Psoas muscle (tissue), 8 donors: Measurements from ENCODE around the gene COL19A1. TPM values are rescaled to one million over a fixed set of nuclear protein-coding genes. Genes with fewer than 3 reads are reported as not detected.
"Not testable (repeated sequence)": the region's sequence is repeated elsewhere in the genome, so short reads cannot be mapped to it uniquely, and the experiment has no call there.

Experiments used
- ATAC-seq, 4 donors: fragments of 200-7000 bp; cut with Tn5 transposase; one replicate each; pipeline ENCODE4 v1.9.1; 2020; ENCODE audit warnings: moderate library complexity in 3 of 4, mild to moderate bottlenecking in 2 of 4
- DNase-seq, 2 donors: peaks; one replicate each; pipeline ENCODE4 v3.0.0-alpha.2; 2020
- H3K27ac ChIP-seq: fragments of 200-600 bp; one replicate; pipeline ENCODE4 v1.8.0; 2022
- H3K27me3 ChIP-seq, 3 donors: fragments of 200-600 bp in 1 of 3; one replicate each; pipeline versions ENCODE4 v1.6.1 to v1.8.0; 2013 to 2022; ENCODE audit warnings: low read length in 2 of 3, mild to moderate bottlenecking in 2 of 3, moderate library complexity in 1 of 3; ENCODE audit not compliant: insufficient read depth in 3 of 3
- H3K36me3 ChIP-seq, 2 donors: fragments of 200-600 bp in 1 of 2; one replicate each; pipeline versions ENCODE4 v1.6.1 to v1.8.0; 2013 to 2022; ENCODE audit warnings: low read depth in 1 of 2, mild to moderate bottlenecking in 1 of 2, moderate library complexity in 1 of 2; ENCODE audit not compliant: insufficient read depth in 1 of 2
- H3K4me1 ChIP-seq: fragments of 200-600 bp; one replicate; pipeline ENCODE4 v1.8.0; 2022
- H3K4me3 ChIP-seq: fragments of 200-600 bp; one replicate; pipeline ENCODE4 v1.8.0; 2022; ENCODE audit warnings: mild to moderate bottlenecking
- H3K9me3 ChIP-seq: fragments of 200-600 bp; one replicate; pipeline ENCODE4 v1.8.0; 2022
- WGBS, 3 donors: extraction: QIAGEN DNeasy Blood & Tissue Kit; methylation state at CpG; one replicate each; pipeline versions ENCODE4 v1.1.6 to v1.1.7; 2013; 5-methylcytosine and 5-hydroxymethylcytosine counted together
- intact Hi-C, 2 donors: fragments of 100-400 bp; cut with DNase I; formaldehyde crosslinking; loops; one replicate each; pipeline versions ENCODE4 v1.11.0 to v1.14.2; 2022
- polyA plus RNA-seq, 3 donors: library from polyadenylated mRNA; stranded (reverse); fragments of 200-250 nt; gene quantifications; one replicate each; pipeline ENCODE4 v1.2.3, GENCODE V29; 2013
- total RNA-seq, 4 donors: library from RNA; stranded (reverse); fragmentation: NEBNext Ultra II Directional in 2 of 4; extraction: Animal tissue kit (Norgen Biotek cat#: 25700) in 2 of 4; gene quantifications; one replicate each; pipeline versions ENCODE4 v1.2.1 to v1.2.4, GENCODE V29; 2021 to 2023
- TF ChIP-seq, protein P1 (sequence below): fragments of 200-600 bp; IDR thresholded peaks from one replicate; pipeline ENCODE4 v1.8.0; 2022; ENCODE audit warnings: antibody characterized with exemption
- donor health status: healthy with polysubstance abuse.
- donor health status: DM: no; HTN: no; CAD: no; lungs with moderate emphysema.
- donor health status: Bipolar disorder and iron deficiency.
- donor health status: healthy.
- donor health status: DM: yes; HTN: yes; CAD: no.
- donor health status: DM: no; HTN: no; CAD: no.
- donor health status: DM: no; HTN: no; CAD: no.
- donor health status: DM: yes; HTN: yes; CAD: no.

COL19A1 gene
- total and polyA plus RNA-seq, 7 donors: 0.01 to 10.3 (median 0.33) TPM

DNA sequence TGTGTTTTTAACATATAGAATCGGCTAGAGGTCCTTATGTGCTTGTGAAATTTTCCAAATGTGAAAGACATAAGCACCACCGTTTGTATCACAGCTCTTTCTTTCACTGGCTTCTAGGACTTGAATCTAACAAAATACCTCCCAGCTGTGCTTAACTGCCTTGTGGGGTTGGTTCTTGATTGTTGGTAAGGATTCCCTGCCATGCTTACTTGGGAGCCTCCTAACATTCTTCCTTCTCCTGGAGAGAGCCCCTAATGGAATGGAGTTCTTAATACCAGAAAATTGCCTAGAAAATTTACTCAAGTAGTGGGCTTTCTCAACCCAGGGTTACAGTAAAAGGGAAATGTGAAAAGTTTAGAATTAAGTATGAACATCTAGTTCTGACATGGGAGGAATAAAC is 121.2 kb downstream of the COL19A1 start:
- peaks cover 4% of the 10 kb centered on the region for H3K9me3 ChIP-seq
- H3K4me1 ChIP-seq: no peaks in the 10 kb centered on the region
- TF ChIP-seq, protein P1, sequence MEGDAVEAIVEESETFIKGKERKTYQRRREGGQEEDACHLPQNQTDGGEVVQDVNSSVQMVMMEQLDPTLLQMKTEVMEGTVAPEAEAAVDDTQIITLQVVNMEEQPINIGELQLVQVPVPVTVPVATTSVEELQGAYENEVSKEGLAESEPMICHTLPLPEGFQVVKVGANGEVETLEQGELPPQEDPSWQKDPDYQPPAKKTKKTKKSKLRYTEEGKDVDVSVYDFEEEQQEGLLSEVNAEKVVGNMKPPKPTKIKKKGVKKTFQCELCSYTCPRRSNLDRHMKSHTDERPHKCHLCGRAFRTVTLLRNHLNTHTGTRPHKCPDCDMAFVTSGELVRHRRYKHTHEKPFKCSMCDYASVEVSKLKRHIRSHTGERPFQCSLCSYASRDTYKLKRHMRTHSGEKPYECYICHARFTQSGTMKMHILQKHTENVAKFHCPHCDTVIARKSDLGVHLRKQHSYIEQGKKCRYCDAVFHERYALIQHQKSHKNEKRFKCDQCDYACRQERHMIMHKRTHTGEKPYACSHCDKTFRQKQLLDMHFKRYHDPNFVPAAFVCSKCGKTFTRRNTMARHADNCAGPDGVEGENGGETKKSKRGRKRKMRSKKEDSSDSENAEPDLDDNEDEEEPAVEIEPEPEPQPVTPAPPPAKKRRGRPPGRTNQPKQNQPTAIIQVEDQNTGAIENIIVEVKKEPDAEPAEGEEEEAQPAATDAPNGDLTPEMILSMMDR: no peak
- no peak overlapping the region for H3K4me3 ChIP-seq
- H3K36me3 ChIP-seq: no peaks in the 10 kb centered on the region
- WGBS, 3 donors: 49 to 62% (median 57%) methylated on average over 2 of the region's 2 CpGs
- H3K27me3 ChIP-seq: no peaks in the 10 kb centered on the region
- ATAC-seq (no peak), DNase-seq (no peak)
- H3K27ac ChIP-seq: no peak overlapping the region
- intact Hi-C loops: no loop called here

DNA sequence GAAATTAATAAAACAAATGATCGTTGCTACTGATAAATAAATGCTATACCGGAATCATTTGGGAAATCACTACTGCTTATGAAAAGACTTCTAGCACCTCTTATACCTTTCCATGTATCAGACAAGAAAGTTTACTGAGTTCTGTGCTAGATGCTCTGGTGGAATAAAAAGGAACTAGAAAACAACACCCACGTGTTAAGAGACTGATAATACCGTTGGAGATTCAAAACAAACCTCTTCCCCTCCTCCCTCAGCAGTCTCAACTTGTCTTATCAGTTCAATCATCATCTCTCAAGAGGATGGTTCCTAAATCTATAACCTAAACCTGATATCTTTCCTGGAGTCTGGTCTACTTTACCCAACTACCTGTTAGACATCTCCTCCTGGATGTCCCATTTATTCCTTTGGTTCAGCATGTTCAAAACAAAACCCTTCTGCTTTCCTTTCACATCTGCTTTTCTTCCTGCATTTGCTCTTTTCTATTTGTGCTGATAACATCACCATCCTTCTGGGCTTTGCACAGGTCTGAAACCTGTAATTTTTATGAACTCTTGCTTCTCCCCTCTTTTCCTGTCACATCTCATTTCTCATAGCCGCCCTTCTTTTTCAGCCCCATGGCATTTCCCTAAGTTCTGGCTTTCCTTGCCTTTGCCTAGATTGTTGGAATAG is 122.2 kb downstream of the COL19A1 start:
- Histone ChIP-seq H3K9me3 (peaks cover 4% of the 10 kb centered on the region), H3K4me3 (no peak overlapping the region), H3K36me3 (no peaks in the 10 kb centered on the region), H3K27ac (no peak overlapping the region), H3K27me3 (no peaks in the 10 kb centered on the region), H3K4me1 (no peaks in the 10 kb centered on the region)
- no peak for ATAC-seq
- no peak for DNase-seq
- TF ChIP-seq, protein P1: no peak
- intact Hi-C loops: no loop called here
- 73 to 84% (median 79%) methylated on average over 5 of the region's 5 CpGs for WGBS, 3 donors

DNA sequence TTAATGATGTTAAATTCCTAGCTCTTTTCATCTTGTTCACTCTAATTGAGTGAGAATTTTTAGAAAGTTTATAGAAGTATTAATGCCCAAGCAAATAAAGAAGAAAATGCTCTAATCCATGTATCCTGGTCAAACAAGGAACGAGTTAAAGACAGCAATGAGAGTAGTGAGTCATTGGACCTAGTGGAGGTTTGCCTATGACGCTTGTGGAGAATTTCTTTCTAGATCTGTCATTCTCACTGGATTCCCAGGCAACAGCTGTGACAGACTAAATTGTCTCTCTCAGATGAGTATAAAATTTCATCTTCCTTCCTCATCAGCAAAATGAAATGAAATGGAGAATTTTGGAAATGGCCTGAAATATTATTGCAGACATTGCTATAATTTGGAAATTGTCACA is 127.9 kb downstream of the COL19A1 start:
- DNase-seq (no peak), ATAC-seq (peak in 2 of 4 donors; percentile 65 to 71)
- TF ChIP-seq, protein P1: no peak
- 25 to 51% (median 32%) methylated on average over 2 of the region's 2 CpGs for WGBS, 3 donors
- Histone ChIP-seq H3K27me3 (no peaks in the 10 kb centered on the region), H3K4me1 (no peaks in the 10 kb centered on the region), H3K4me3 (no peak overlapping the region), H3K27ac (no peak overlapping the region), H3K9me3 (peaks cover 4% of the 10 kb centered on the region), H3K36me3 (no peaks in the 10 kb centered on the region)
- intact Hi-C loops: no loop called here

DNA sequence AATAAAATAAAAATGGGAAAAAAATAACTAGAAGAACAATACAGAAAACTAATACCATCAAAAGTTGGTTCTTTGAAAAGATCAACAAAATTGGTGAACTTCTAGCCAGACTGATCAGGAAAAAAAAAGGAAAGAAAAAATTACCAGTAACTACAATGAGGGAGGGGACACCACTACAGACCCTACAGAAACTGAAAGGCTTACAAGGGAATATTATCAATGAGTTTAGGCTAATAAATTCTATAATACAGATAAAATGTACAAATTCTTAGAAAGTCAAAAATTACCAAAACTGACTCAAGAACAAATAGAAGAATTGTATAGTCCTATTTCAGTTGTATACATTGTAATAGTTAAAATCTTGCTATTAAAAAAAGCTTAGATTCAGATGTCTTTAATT is 141.8 kb downstream of the COL19A1 start:
- intact Hi-C loops: no loop called here
- no peak overlapping the region for H3K27ac ChIP-seq
- H3K4me1 ChIP-seq: no peaks in the 10 kb centered on the region
- no peaks in the 10 kb centered on the region for H3K36me3 ChIP-seq
- TF ChIP-seq, protein P1: no peak
- no peak for DNase-seq
- peaks cover 7% of the 10 kb centered on the region for H3K9me3 ChIP-seq
- no peaks in the 10 kb centered on the region for H3K27me3 ChIP-seq
- no peak overlapping the region for H3K4me3 ChIP-seq
- ATAC-seq: no peak

DNA sequence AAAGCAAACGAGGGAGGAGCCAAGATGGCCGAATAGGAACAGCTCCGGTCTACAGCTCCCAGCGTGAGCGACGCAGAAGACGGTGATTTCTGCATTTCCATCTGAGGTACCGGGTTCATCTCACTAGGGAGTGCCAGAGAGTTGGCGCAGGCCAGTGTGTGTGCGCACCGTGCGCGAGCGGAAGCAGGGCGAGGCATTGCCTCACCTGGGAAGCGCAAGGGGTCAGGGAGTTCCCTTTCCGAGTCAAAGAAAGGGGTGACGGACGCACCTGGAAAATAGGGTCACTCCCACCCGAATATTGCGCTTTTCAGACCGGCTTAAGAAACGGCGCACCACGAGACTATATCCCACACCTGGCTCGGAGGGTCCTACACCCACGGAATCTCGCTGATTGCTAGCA is 144.0 kb downstream of the COL19A1 start:
- H3K9me3 ChIP-seq, ATAC-seq, intact Hi-C loops, DNase-seq, H3K36me3 ChIP-seq, H3K4me3 ChIP-seq, H3K4me1 ChIP-seq, H3K27me3 ChIP-seq, H3K27ac ChIP-seq: not testable (repeated sequence)
- 93 to 94% (median 94%) methylated on average over 26 to 28 of the region's 28 CpGs for WGBS, 3 donors

DNA sequence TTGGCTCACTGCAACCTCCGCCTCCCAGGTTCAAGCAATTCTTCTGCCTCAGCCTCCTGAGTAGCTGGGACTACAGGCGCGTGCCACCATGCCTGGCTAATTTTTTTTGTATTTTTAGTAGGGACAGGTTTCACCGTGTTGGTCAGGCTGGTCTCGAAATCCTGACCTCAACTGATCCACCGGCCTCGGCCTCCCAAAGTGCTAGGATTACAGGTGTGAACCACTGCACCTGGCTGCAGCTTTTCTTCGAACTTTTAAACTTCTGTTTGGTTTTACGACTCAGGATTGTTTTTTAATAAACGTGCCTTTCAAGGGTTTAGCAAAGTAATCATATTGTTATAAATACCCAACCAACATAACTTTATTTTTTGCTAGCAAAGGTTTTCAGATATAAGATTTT is 156.8 kb downstream of the COL19A1 start:
- H3K27ac ChIP-seq, H3K27me3 ChIP-seq, H3K4me1 ChIP-seq, ATAC-seq, H3K4me3 ChIP-seq, intact Hi-C loops, DNase-seq, H3K9me3 ChIP-seq, H3K36me3 ChIP-seq: not testable (repeated sequence)
- 91 to 94% (median 92%) methylated on average over 10 of the region's 10 CpGs for WGBS, 3 donors
